GM19025 (cell line): Measurements from ENCODE around the gene SHANK1.
"Not testable (repeated sequence)": the region's sequence is repeated elsewhere in the genome, so short reads cannot be mapped to it uniquely, and the experiment has no call there.

Source experiments
- ATAC-seq: cut with Tn5 transposase; IDR thresholded peaks from one replicate; pipeline ENCODE4 v1.9.1; 2021; ENCODE audit warnings: mild to moderate bottlenecking, low read depth, moderate library complexity; ENCODE audit not compliant: unreplicated experiment

Gene SHANK1

DNA sequence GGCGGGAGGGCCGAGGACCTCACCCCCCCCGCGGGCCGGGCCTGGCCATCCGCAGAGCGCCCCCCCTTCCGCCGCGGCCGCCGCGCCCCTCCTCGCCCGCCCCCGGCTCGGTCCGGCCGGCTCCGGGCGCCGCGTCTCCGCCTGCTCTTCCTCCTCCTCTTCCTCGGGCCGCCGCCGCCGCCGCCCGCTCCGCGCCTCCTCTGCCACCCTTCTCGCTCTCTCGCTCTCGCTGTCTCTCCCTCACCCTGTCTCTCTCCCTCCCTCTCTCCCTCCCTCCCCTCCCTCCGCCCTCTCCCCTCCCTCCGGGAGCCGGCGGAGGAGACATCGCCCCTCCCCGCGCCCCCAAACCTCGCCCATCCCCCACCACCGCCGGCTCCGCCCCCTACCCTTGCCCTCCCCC lies at the start of gene SHANK1:
Gene SHANK1, minus strand, starts transcription at position 237 of the 400 bp plus-strand sequence. CDS start 2,883 bp downstream, outside the sequence.
- no peak for ATAC-seq

DNA sequence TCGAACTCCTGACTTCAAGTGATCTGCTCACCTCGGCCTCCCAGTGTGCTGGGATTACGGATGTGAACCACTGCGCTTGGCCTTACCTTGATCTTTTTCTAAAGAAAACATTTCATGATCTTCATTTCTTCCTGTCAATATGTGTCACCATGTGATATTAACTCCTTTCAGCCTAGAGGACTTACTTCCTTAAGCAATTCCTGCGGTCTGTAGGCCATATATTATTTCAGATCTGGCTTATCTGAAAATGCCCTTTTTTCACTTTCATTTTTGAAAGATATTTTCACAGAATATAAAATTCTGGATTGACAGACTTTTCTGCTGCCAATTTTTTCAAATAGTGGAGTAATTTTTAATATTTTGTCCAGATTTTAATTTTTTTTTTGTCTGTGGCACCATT lies 48.7 kb upstream of the SHANK1 start:
- no peak for ATAC-seq

GRCh38 chr19:50767263-50767662 lies 47.7 kb upstream of the SHANK1 start:
- not testable (repeated sequence) for ATAC-seq

GRCh38 chr19:50766746-50767145 lies 47.1 kb upstream of the SHANK1 start:
- not testable (repeated sequence) for ATAC-seq

- ATAC-seq: no peak
Observed at GRCh38 chr19:50764409-50764808, 44.8 kb upstream of the SHANK1 start.

DNA sequence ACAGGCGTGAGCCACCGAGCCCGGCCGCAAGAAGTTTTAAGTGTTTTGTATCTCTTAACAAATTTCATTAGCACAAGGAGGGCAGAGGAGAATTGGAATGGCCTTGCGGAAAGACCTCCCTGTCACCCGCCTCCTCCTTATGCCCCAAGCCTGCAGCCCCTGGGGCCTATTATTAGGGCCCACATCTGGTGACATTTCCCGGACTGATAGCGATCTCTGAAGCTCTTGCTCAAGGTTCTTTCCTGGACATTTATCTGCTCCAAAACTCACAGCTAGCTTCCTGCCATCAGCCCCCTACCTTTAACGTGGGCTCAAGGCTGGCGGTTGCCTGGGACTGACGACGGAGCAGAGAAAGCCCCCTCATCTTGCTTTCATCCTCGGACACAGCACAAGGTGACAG lies 43.9 kb upstream of the SHANK1 start:
- not testable (repeated sequence) for ATAC-seq

GRCh38 chr19:50761501-50761900 lies 41.9 kb upstream of the SHANK1 start:
- ATAC-seq: not testable (repeated sequence)

DNA sequence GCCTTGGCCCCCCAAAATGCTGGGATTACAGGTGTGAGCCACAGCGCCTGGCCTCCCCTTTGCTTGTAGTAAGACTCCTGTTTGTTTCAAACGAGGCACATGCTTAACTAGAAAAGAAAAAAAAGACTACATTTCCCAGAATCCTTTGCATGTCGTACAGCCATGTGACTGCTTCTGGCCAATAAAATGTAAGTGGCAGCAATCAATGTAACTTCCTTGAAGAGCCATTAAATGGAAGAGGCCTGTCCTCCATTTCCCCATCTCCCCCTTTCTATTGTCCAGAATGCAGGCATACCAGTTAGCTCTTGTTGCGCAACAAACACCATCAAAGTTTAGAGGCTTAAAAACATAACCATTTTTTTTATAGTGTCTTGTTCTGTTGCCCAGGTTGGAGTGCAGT lies 40.3 kb upstream of the SHANK1 start:
- no peak for ATAC-seq

- not testable (repeated sequence) for ATAC-seq
Observed at GRCh38 chr19:50759076-50759475, 39.5 kb upstream of the SHANK1 start.

GRCh38 chr19:50757624-50758023 lies 38.0 kb upstream of the SHANK1 start:
- ATAC-seq: not testable (repeated sequence)

- not testable (repeated sequence) for ATAC-seq
Observed at GRCh38 chr19:50756244-50756643, 36.6 kb upstream of the SHANK1 start.

DNA sequence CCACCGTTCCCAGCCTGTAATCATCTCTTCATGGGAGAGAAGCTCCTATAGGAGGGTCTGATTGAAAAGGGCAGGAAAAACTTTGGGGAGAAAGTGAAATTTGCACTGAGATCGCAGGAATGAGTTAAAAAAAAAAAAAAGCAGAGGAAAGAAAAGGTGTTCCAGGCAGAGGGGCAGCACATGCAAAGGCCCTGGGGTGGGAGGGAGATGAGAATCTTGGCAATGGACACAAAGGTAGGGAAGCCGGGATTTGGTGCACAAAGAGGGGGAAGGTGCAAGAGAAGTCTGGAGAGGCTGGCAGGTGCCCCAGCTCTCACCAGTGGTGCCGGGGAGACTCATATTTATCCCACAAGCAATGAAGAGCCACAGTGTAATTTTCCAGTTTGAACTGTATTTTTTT lies 34.3 kb upstream of the SHANK1 start:
- ATAC-seq: no peak

GRCh38 chr19:50750010-50750409 lies 30.4 kb upstream of the SHANK1 start:
- ATAC-seq: no peak

GRCh38 chr19:50749490-50749889 lies 29.9 kb upstream of the SHANK1 start:
- no peak for ATAC-seq

DNA sequence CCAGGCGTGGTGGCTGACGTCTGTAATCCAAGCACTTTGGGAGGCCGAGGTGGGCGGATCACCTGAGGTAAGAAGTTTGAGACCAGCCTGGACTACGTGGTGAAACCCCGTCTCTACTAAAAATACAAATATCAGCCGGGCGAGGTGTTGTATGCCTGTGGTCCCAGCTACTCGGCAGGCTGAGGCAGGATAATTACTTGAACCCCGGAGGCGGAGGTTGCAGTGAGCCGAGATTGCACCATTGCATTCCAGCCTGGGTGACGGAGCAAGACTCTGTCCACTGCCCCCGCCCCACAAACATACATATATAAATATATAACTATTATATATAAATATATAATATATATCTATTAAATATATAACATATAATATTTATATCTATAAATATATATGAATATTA lies 27.5 kb upstream of the SHANK1 start:
- ATAC-seq: not testable (repeated sequence)

DNA sequence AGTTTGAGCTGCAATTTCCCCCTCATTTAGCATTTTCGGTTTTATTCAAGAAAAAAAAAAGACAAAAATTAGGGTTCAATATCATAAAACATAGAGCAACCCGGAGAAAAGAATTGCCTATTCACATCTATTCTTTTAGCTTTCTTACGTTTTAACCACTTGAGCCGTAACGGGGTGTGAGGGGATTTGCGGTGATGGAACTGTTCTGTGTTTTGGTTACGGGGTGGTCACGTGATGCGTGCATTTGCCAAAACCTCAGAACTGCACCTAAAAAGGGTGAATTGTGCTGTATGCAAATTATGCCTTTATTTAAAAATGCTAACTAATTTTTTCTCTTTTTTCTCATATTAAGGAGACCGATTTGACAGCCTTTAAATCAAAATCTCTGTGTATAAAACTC lies 25.6 kb upstream of the SHANK1 start:
- ATAC-seq: no peak

DNA sequence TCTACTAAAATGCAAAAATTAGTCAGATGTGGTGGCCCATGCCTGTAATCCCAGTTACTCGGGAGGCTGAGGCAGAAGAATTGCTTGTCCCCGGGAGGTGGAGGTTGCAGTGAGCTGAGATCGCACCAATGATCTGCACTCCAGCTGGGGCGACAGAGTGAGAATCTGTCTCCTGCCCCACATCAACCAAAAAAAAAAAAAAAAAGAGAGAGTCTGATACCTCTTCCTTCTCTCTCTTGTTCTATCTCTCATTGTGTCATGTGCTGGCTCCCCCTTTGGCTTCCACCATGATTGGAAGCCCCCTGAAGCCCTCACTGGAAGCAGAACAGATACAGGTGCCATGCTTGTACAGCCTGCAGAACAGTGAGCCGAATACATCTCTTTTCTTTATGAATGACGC lies 23.9 kb upstream of the SHANK1 start:
- ATAC-seq: no peak

- ATAC-seq: no peak
Observed at GRCh38 chr19:50741179-50741933, 21.8 kb upstream of the SHANK1 start.

DNA sequence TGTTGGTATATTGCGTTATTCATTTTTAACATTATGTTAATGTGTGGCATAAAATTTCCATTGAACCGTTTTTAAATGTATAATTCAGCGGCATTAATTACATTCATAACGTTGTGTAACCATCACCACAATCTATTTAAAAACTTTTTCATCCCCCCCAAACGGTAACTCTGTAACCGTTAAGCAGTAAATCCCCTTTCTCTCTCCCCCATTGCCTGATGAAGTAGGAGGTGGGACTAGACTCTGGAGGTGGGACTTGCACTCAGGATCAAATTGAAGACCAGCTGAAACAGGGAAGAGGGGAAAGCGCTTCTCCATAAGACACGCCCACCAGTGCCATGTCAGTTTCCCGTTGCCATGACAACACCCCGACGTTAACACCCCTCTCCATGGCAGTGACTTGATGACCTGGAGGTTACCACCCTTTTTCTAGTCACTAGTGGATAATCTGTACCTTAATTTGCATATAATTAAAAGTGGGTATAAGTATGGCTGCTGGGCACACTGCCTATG lies 20.4 kb upstream of the SHANK1 start:
- no peak for ATAC-seq

GRCh38 chr19:50739132-50739913 lies 19.7 kb upstream of the SHANK1 start:
- ATAC-seq: no peak

- ATAC-seq: no peak
Observed at GRCh38 chr19:50736338-50736737, 16.7 kb upstream of the SHANK1 start.

GRCh38 chr19:50735869-50736268 lies 16.3 kb upstream of the SHANK1 start:
- no peak for ATAC-seq
